AG04450 (cell line): ENCODE data around the gene WNK2. TPM values are rescaled to one million over a fixed set of nuclear protein-coding genes. Genes with fewer than 3 reads are reported as not detected.

Source experiments
- CTCF ChIA-PET: fragments of 300-600, 350-600 bp; formaldehyde crosslinking; extraction: SDS; loops from one replicate; lab custom pipeline; 2022; ENCODE audit warnings: antibody characterized with exemption, inconsistent platforms; lab: Charles Lee
- POLR2A ChIA-PET: fragments of 350-600 bp; formaldehyde crosslinking; extraction: SDS; loops from one replicate; lab custom pipeline; 2021; ENCODE audit warnings: antibody characterized with exemption, inconsistent platforms; lab: Yijun Ruan, JAX
- DNase-seq: peaks from one replicate; pipeline ENCODE4 v3.0.0-alpha.2; 2011; ENCODE audit warnings: low read depth, low spot score
- H3K27ac ChIP-seq: one replicate; pipeline ENCODE4 v1.5.1; 2012; ENCODE audit warnings: low read depth, low read length, control low read depth
- H3K27me3 ChIP-seq: one replicate; pipeline ENCODE4 v1.6.0; 2012; ENCODE audit warnings: low read length; ENCODE audit not compliant: control insufficient read depth, insufficient read depth
- H3K4me3 ChIP-seq: 2 replicates; pipeline ENCODE4 v1.5.1; 2011; ENCODE audit warnings: mild to moderate bottlenecking, low read depth, low read length, control low read depth
- H3K9me3 ChIP-seq: 2 replicates; pipeline ENCODE4 v1.5.1; 2012; ENCODE audit warnings: low read length; ENCODE audit not compliant: control insufficient read depth, insufficient read depth
- CTCF ChIP-seq: IDR thresholded peaks from 2 replicates; pipeline ENCODE4 v1.5.1; 2011; ENCODE audit warnings: low read depth, low read length, control low read depth, inconsistent platforms
- polyA plus RNA-seq: library from polyadenylated mRNA; depleted of rRNA; stranded (reverse); fragments of >200 nt; gene quantifications from 2 replicates; pipeline ENCODE4 v1.2.3, GENCODE V29; 2011

Gene WNK2
- polyA plus RNA-seq, 1 experiment, result not detected

- no peaks in the 10 kb centered on the region for H3K9me3 ChIP-seq
- POLR2A ChIA-PET, result no interaction called here
- no peak for TF ChIP-seq CTCF
- H3K4me3 ChIP-seq, result no peak overlapping the region
- no peak for DNase-seq
- H3K27ac ChIP-seq, result no peak overlapping the region
- CTCF ChIA-PET, result interaction anchor here (0.6 to 5.6 kb wide), 6 partner anchors 140 to 351 kb away, joined by 3 to 27 read pairs (median 7); no protein-coding TSS in a partner anchor
- peaks cover 7% of the 10 kb centered on the region for H3K27me3 ChIP-seq
These were observed 120.1 kb downstream of the WNK2 start for GRCh38 chr9:93303806-93304573.

- H3K4me3 ChIP-seq, result no peak overlapping the region
- H3K9me3 ChIP-seq, result no peaks in the 10 kb centered on the region
- no peak overlapping the region for H3K27ac ChIP-seq
- H3K27me3 ChIP-seq, result peaks cover 8% of the 10 kb centered on the region
- DNase-seq, result no peak
- peak; percentile 80 for TF ChIP-seq CTCF
- ChIA-PET CTCF (interaction anchor here (0.6 to 5.6 kb wide), 17 partner anchors 9 to 352 kb away, joined by 3 to 27 read pairs (median 4); no protein-coding TSS in a partner anchor), POLR2A (no interaction called here)
These were observed 120.9 kb downstream of the WNK2 start for GRCh38 chr9:93304574-93305496.

- Histone ChIP-seq H3K27ac (no peak overlapping the region), H3K4me3 (no peak overlapping the region), H3K9me3 (no peaks in the 10 kb centered on the region), H3K27me3 (peaks cover 11% of the 10 kb centered on the region)
- TF ChIP-seq CTCF, result no peak
- DNase-seq, result no peak
- CTCF ChIA-PET, result interaction anchor here (0.7 to 5.6 kb wide), 17 partner anchors 8 to 352 kb away, joined by 3 to 27 read pairs (median 4); no protein-coding TSS in a partner anchor
- POLR2A ChIA-PET, result no interaction called here
These were observed 121.6 kb downstream of the WNK2 start for GRCh38 chr9:93305497-93306020.

- CTCF ChIA-PET, result interaction anchor here (0.6 to 5.6 kb wide), 10 partner anchors 8 to 352 kb away, joined by 3 to 27 read pairs (median 4); no protein-coding TSS in a partner anchor
- H3K9me3 ChIP-seq, result no peaks in the 10 kb centered on the region
- H3K27me3 ChIP-seq, result peaks cover 11% of the 10 kb centered on the region
- no peak for TF ChIP-seq CTCF
- no peak overlapping the region for H3K27ac ChIP-seq
- POLR2A ChIA-PET, result no interaction called here
- no peak overlapping the region for H3K4me3 ChIP-seq
- no peak for DNase-seq
These were observed 122.1 kb downstream of the WNK2 start for GRCh38 chr9:93306081-93306480.
